Measurements from ENCODE around the gene CDH24. TPM values are rescaled to one million over a fixed set of nuclear protein-coding genes. Genes with fewer than 3 reads are reported as not detected.

Gene CDH24
- total and polyA plus RNA-seq, 2 of the 13 experiments (the other 11 are each of a cell fraction or from before 2014, with no cell fraction given) = 0.69 to 0.99 TPM

DNA sequence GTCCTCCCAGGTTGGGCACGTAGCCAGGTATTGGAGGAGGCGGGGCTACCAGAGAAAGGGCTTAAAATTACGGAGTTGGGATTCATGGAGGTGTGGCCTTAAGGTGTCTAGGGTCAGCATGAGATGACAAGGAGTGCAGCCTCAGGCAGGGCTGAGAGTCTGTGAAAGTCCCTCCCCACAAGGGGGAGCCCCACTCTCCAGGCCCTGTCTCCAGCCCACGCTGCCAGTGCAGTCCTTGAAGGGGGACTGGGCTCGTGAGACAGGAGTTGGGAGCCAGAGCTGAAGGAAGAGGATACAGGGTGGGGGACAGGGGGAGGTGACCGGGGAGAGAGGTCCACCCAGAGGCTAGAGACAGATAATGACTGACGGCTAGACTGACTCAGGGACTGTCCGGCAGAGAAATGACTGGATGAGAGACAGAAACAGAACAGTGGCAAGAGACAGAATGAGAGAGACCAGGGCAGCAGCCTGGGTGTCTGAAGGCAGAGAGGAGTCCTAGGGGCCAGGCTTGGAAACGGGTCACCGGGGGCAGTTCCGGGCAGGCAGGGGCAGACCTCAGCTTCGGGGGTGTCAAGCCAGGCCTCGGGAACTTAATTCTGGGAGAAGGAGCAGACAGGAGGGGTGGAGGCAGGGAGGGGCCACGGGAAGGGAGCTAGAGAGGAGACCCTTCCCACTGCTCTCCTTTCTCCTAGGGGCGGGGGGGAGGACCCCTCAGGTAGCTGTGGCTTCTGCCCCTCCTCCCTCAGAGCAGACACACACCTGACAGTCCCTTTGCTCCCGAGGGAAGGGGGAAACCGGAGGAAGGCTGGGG lies 970 bp downstream of the CDH24 start (continued):
- TF ChIP-seq THYN1 (CRISPR knock-in tag; IDR thresholded peaks at IDR 0.05; ENCODE audit: borderline replicate concordance, low read depth) = no peak
- TF ChIP-seq ZNF136 (CRISPR knock-in tag; IDR thresholded peaks at IDR 0.05; ENCODE audit: low read depth) = no peak
- TF ChIP-seq KLF6 (CRISPR knock-in tag; IDR thresholded peaks at IDR 0.05) = peak; percentile 79
- TF ChIP-seq U2AF2 (IDR thresholded peaks at IDR 0.05; ENCODE audit: low read depth, low read length) = 0 out of 2 replicates have a peak, but pooled peaks have one; percentile 36
- TF ChIP-seq MXI1 (IDR thresholded peaks at IDR 0.05; ENCODE audit: borderline replicate concordance, low read depth, low read length) = 0 out of 3 replicates have a peak, but pooled peaks have one; percentile 3
- peak; percentile 75; the same call in 1 of the 2 replicates for TF ChIP-seq YEATS2 (CRISPR knock-in tag; IDR thresholded peaks at IDR 0.05; ENCODE audit: borderline replicate concordance)
- 0 out of 2 replicates have a peak, but pooled peaks have one; percentile 24 for TF ChIP-seq ELF1 (CRISPR knock-in tag; IDR thresholded peaks at IDR 0.05)
- peak; percentile 64 for TF ChIP-seq MXD4 (CRISPR knock-in tag; IDR thresholded peaks at IDR 0.05)
- TF ChIP-seq SPEN (CRISPR knock-in tag; IDR thresholded peaks at IDR 0.05; ENCODE audit: low read depth) = no peak
- TF ChIP-seq ZNF367 (CRISPR knock-in tag; IDR thresholded peaks at IDR 0.05; ENCODE audit: borderline replicate concordance) = no peak
- TF ChIP-seq, protein P1, sequence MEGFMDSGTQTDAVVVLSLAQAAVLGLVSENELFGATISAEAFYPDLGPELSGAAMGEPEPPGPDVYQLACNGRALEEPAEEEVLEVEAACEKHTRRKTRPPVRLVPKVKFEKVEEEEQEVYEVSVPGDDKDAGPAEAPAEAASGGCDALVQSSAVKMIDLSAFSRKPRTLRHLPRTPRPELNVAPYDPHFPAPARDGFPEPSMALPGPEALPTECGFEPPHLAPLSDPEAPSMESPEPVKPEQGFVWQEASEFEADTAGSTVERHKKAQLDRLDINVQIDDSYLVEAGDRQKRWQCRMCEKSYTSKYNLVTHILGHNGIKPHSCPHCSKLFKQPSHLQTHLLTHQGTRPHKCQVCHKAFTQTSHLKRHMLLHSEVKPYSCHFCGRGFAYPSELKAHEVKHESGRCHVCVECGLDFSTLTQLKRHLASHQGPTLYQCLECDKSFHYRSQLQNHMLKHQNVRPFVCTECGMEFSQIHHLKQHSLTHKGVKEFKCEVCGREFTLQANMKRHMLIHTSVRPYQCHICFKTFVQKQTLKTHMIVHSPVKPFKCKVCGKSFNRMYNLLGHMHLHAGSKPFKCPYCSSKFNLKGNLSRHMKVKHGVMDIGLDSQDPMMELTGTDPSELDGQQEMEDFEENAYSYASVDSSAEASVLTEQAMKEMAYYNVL (CRISPR knock-in tag; IDR thresholded peaks at IDR 0.05; ENCODE audit: borderline replicate concordance) = no peak; the same call in 1 of the 2 replicates
- no peak for TF ChIP-seq GTF2F1 (IDR thresholded peaks at IDR 0.05; ENCODE audit: low read length)
- no peak for TF ChIP-seq ZNF616 (CRISPR knock-in tag; IDR thresholded peaks at IDR 0.05; ENCODE audit: low read depth)
- TF ChIP-seq, protein P2, sequence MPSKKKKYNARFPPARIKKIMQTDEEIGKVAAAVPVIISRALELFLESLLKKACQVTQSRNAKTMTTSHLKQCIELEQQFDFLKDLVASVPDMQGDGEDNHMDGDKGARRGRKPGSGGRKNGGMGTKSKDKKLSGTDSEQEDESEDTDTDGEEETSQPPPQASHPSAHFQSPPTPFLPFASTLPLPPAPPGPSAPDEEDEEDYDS (CRISPR knock-in tag; IDR thresholded peaks at IDR 0.05) = peak; percentile 50; the same call in 1 of the 2 replicates
- TF ChIP-seq, protein P3, sequence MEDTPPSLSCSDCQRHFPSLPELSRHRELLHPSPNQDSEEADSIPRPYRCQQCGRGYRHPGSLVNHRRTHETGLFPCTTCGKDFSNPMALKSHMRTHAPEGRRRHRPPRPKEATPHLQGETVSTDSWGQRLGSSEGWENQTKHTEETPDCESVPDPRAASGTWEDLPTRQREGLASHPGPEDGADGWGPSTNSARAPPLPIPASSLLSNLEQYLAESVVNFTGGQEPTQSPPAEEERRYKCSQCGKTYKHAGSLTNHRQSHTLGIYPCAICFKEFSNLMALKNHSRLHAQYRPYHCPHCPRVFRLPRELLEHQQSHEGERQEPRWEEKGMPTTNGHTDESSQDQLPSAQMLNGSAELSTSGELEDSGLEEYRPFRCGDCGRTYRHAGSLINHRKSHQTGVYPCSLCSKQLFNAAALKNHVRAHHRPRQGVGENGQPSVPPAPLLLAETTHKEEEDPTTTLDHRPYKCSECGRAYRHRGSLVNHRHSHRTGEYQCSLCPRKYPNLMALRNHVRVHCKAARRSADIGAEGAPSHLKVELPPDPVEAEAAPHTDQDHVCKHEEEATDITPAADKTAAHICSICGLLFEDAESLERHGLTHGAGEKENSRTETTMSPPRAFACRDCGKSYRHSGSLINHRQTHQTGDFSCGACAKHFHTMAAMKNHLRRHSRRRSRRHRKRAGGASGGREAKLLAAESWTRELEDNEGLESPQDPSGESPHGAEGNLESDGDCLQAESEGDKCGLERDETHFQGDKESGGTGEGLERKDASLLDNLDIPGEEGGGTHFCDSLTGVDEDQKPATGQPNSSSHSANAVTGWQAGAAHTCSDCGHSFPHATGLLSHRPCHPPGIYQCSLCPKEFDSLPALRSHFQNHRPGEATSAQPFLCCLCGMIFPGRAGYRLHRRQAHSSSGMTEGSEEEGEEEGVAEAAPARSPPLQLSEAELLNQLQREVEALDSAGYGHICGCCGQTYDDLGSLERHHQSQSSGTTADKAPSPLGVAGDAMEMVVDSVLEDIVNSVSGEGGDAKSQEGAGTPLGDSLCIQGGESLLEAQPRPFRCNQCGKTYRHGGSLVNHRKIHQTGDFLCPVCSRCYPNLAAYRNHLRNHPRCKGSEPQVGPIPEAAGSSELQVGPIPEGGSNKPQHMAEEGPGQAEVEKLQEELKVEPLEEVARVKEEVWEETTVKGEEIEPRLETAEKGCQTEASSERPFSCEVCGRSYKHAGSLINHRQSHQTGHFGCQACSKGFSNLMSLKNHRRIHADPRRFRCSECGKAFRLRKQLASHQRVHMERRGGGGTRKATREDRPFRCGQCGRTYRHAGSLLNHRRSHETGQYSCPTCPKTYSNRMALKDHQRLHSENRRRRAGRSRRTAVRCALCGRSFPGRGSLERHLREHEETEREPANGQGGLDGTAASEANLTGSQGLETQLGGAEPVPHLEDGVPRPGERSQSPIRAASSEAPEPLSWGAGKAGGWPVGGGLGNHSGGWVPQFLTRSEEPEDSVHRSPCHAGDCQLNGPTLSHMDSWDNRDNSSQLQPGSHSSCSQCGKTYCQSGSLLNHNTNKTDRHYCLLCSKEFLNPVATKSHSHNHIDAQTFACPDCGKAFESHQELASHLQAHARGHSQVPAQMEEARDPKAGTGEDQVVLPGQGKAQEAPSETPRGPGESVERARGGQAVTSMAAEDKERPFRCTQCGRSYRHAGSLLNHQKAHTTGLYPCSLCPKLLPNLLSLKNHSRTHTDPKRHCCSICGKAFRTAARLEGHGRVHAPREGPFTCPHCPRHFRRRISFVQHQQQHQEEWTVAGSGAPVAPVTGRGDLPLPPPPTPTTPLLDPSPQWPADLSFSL (CRISPR knock-in tag; IDR thresholded peaks at IDR 0.05) = no peak
- TF ChIP-seq, protein P4, sequence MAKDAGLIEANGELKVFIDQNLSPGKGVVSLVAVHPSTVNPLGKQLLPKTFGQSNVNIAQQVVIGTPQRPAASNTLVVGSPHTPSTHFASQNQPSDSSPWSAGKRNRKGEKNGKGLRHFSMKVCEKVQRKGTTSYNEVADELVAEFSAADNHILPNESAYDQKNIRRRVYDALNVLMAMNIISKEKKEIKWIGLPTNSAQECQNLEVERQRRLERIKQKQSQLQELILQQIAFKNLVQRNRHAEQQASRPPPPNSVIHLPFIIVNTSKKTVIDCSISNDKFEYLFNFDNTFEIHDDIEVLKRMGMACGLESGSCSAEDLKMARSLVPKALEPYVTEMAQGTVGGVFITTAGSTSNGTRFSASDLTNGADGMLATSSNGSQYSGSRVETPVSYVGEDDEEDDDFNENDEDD (CRISPR knock-in tag; IDR thresholded peaks at IDR 0.05; ENCODE audit: borderline replicate concordance) = peak; percentile 67; the same call in 1 of the 2 replicates
- TF ChIP-seq, protein P5, sequence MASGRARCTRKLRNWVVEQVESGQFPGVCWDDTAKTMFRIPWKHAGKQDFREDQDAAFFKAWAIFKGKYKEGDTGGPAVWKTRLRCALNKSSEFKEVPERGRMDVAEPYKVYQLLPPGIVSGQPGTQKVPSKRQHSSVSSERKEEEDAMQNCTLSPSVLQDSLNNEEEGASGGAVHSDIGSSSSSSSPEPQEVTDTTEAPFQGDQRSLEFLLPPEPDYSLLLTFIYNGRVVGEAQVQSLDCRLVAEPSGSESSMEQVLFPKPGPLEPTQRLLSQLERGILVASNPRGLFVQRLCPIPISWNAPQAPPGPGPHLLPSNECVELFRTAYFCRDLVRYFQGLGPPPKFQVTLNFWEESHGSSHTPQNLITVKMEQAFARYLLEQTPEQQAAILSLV (CRISPR knock-in tag; IDR thresholded peaks at IDR 0.05; ENCODE audit: borderline replicate concordance) = no peak
